ENCODE results near the gene PRSS36. TPM values are rescaled to one million over a fixed set of nuclear protein-coding genes. Genes with fewer than 3 reads are reported as not detected.

Gene PRSS36
- total and polyA plus RNA-seq, 9 of the 15 experiments (the other 6 are each of a cell fraction or from before 2014, with no cell fraction given), result 0.09 to 1.2 (median 0.54) TPM; not detected in 2

DNA sequence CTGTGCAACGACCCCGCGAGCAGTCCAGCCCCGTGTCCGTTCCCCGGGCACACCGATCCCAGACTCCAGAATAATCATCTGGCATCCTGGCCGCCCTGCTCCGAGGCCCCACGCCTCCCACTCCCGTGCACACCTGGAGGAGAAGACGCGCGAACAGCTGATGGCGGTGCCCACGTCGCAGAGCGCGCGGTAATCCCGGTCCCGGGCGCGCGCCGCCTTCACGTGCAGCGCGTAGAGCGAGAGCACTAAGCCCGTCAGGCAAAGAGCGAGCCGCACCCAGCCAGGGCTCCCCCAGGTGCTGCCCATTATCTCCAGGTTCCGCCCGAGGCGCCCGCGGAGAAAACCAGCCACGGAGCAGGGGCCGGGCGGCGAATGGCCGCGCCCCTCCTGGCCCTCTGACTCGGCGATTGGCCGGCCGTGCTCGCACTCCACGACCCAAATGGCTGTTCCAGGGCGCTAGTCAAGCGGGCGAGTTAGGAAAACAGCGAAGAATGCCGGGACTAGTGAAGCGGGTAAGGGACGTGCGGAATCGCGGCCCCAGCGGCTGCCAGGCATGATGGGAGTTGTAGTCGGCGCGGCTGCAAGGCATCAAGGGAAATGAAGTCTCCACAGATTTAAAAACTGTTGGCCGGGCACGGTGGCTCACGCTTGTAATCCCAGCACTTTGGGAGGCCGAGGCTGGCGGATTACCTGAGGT, 55.3 kb downstream of the PRSS36 start, which contains the start of gene VKORC1 (continued):
- no peak for TF ChIP-seq ARID3A (IDR thresholded peaks at IDR 0.05; ENCODE audit: borderline replicate concordance, low read depth, low read length)
- peak; percentile 74 for TF ChIP-seq RBBP5 (IDR thresholded peaks at IDR 0.05; ENCODE audit: borderline replicate concordance, insufficient read depth, low read length, poor library complexity, severe bottlenecking)
- peak; percentile 94 for TF ChIP-seq ARID4B (CRISPR knock-in tag; IDR thresholded peaks at IDR 0.05)
- peak in 1 of 2 experiments; percentile 68; a peak in 1 of 4 replicates for TF ChIP-seq ZNF639 (CRISPR knock-in tag; conservative IDR thresholded peaks at IDR 0.05 in 1 of 2, IDR thresholded peaks at IDR 0.05 in 1 of 2)
- TF ChIP-seq NR2C2 (CRISPR knock-in tag; IDR thresholded peaks at IDR 0.05), result peak; percentile 30; the same call in 1 of the 2 replicates
- 0 out of 2 replicates have a peak, but pooled peaks have one; percentile 49 for TF ChIP-seq NR2C2 (tag; IDR thresholded peaks at IDR 0.05)
- no peak for TF ChIP-seq ZNF217 (CRISPR knock-in tag; IDR thresholded peaks at IDR 0.05)
- no peak for TF ChIP-seq E2F5 (CRISPR knock-in tag; IDR thresholded peaks at IDR 0.05)
- TF ChIP-seq TSHZ1 (CRISPR knock-in tag; IDR thresholded peaks at IDR 0.05), result no peak
- TF ChIP-seq SIN3A (IDR thresholded peaks at IDR 0.05; ENCODE audit: borderline replicate concordance in 2 of 2, control insufficient read depth in 1 of 2, low read depth in 2 of 2, low read length in 2 of 2), result peak in 1 of 2 experiments; percentile 75; a peak in 1 of 4 replicates

All from K562 (cell line).